HG02970 (cell line): ENCODE data around the gene TAF11L6.
"Not testable (repeated sequence)": the region's sequence is repeated elsewhere in the genome, so short reads cannot be mapped to it uniquely, and the experiment has no call there.

ENCODE experiments used
- ATAC-seq: cut with Tn5 transposase; IDR thresholded peaks from one replicate; pipeline ENCODE4 v1.9.1; 2021; ENCODE audit warnings: mild to moderate bottlenecking, moderate library complexity, moderate number of reproducible peaks; ENCODE audit not compliant: unreplicated experiment, low FRiP score

TAF11L6 gene

DNA sequence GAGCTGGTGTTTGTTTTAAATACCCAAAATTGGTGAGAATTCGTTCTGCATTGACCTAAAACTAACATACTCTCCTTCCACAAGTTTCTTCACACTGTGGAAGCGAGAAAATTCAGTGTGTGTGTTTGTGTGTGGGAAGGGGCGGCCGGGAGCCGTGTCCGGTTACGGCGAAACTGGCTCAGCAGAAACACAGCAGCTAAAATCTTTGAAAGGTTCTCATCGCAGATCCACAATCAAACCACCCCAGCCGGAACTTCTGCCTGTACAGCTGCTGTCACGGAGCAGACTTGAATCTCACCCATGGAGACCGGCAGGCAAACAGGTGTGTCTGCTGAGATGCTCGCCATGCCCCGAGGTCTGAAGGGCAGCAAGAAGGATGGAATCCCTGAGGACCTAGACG, at the start of gene TAF11L6:
Gene TAF11L6, plus strand, starts transcription at position 301 of the 400 bp plus-strand sequence.
- not testable (repeated sequence) for ATAC-seq

DNA sequence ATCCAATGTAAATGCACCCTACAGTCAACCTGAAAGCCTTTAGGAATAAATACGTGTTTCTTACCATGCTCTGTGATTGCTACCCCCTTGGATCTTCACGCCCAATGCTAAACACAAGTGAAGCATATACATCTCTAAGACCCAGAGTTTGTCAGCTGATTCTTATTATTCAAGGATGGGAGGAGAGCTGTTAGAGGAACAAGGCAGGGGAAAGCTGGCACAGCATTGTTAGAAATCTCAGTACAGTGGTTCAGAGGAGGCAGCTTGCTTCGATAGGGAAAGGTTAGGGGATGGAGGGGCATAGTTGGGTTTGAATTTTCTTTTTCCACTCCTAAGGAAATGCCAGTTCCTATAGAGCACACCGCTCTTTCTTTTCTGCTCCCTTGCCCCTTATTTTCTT, 47.1 kb upstream of the TAF11L6 start:
- no peak for ATAC-seq

DNA sequence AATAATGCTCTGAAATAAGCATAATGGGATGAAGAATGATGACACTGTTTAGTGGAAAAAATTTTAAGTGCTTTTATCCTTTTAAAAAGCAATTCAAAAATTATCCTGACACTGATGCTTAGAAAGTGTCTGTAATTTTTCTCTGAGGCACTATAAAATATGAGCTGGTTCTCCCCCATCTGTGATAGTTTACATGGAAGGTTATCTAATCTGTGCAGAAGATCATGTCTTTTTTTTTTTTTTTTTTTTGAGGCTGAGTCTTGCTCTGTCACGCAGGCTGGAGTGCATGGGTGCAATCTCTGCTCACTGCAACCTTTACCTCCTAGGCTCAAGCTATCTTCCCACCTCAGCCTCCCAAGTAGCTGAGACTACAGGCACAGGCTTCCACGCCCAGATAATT, 45.7 kb upstream of the TAF11L6 start:
- no peak for ATAC-seq

DNA sequence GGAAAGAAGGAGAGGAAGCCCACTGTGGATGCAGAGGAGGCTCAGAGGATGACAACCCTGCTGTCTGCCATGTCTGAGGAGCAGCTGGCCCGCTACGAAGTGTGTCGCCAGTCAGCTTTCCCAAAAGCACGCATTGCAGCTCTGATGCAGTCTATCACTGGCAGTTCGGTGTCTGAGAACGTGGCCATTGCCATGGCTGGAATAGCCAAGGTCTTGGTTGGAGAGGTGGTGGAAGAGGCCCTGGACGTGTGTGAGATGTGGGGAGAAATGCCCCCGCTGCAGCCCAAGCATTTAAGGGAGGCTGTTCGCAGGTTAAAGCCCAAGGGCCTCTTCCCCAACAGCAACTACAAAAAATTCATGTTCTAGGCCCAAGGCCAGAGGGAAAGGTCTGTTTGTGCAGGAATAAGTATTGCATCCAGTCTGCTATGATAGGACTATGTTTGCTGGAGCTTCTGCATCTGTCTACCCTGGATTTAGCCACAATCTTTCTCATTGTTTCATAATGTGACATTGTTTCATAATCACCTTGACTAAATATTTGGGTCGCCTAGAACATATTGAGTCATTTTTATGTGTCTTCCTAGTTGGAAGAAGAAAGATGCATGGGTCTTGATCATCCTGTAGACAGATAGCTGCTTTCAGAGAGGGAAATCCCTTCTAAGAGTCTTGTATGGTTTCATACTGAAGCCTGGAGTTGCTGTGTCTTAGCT, 41.9 kb upstream of the TAF11L6 start:
- ATAC-seq, result not testable (repeated sequence)

DNA sequence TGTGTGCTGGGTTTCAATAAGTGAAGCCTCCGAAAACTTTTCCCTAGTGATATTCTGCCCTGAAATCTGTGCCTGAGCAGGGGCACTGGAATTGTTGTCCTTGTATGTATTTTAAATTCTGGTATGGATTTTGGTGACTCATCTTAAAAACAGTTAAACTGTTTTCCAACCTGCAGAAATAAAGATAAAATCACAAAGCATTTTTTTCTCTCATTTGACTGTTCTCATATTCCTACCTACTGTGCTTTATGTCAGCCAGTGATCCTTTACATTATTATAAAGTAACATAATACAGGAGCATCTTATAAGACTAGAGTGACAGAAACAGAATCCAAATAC, 41.3 kb upstream of the TAF11L6 start:
- no peak for ATAC-seq

DNA sequence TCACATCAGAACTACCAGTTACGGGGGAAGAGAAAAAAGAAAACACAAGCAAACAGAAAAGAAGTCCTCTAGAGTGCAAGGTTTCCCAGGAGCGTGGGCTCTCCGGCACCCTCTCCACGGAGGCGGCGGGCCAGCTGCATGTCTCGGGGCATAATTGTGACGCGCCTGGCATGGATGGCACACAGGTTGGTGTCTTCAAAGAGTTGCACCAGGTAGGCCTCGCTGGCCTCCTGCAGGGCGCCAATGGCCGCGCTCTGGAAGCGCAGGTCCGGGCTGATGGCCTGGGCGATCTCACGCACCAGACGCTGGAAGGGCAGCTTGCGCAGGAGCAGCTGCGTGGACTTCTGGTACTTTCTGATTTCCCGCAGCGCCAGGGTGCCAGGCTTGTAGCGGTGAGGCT, 37.2 kb upstream of the TAF11L6 start:
- ATAC-seq, result not testable (repeated sequence)

DNA sequence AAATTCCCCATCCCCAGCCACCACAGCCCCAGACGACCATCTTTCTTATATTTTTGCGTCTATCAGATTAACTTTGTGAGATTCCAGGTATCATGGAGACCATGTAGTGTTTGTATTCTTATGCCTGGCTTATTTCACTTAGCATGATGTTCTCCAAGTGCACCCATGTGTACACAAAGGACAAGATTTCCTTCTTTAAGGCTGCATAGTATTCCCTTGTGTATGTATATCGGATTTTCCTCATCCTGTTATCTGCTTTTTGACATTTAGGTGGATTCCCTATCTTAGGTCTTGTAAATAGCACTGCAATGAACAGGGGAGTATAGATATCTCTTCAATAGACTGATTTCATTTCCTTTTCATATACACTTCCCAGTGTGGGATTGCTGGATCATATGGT, 35.7 kb upstream of the TAF11L6 start:
- ATAC-seq, result no peak

DNA sequence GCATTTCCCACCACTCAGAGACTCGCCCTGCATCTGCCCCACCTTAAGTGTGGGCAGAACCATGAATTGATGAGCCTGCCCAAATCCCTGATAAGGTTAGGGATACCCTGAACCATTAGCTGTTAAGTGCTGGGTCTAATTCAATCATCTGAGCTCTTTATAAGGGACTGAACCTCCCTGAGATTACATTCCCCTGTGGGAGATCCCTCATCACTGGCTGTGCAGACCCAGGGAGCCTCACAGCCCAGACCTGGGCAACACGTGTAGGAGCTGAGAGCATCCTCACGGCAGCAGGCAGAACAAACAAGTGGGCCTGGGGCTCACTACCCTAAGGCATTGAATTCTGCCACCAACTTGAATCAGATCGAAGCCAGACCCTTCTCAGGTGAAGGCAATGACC, 31.0 kb upstream of the TAF11L6 start:
- ATAC-seq, result no peak

DNA sequence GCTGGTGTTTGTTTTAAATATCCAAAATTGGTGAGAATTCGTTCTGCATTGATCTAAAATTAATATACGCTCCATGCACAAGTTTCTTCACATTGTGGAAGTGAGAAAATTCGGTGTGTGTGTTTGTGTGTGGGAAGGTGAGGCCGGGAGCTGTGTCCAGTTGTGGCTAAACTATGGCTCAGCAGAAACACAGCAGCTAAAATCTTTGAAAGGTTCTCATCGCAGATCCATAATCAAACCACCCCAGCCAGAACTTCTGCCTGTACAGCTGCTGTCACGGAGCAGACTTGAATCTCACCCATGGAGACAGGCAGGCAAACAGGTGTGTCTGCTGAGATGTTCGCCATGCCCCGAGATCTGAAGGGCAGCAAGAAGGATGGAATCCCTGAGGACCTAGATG, 30.5 kb upstream of the TAF11L6 start, which contains the start of gene TAF11L2:
Gene TAF11L2, plus strand, starts transcription at position 301 of the 400 bp plus-strand sequence.
- ATAC-seq, result not testable (repeated sequence)

DNA sequence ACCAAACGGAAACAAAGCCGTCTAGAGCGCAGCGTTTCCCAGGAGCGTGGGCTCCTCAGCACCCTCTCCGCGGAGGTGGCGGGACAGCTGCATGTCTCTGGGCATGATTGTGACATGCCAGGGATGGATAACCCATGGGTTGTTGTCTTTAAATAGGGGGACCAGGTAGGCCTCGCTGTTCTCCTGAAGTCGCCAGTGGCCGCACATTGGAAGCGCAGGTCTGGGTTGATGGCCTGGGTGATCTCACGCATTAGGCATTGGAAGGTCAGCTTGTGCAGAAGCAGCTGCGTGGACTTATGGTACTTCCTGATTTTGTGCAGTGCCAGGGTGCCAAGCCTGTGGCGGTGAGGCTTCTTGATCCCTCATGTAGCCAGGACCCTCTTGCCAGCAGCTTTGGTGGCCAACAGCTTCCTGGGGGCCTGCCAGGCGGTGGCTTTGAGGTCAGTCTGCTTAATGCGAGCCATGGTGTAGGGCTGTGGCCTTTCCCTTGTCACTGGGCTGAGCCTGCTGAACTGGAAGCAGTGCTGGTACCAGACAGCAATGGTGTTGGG, 16.6 kb upstream of the TAF11L6 start:
- ATAC-seq, result no peak

DNA sequence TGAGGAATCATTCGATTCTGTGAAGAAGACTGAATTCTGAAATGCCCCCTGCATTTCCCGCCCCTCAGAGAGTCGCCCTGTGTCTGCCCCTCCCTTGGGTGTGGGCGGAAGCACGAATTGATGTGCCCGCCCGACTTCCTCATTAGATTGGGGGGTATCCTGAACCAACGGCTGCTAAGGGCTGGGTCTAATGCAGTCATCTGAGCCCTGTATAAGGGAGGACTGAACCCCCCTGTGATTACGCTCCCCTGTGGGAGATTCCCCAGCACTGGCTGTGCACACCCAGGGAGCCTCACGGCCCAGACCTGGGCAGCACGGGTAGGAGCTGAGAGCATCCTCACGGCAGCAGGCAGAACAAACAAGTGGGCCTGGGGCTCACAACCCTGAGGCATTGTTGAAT, 10.9 kb upstream of the TAF11L6 start:
- ATAC-seq, result not testable (repeated sequence)

DNA sequence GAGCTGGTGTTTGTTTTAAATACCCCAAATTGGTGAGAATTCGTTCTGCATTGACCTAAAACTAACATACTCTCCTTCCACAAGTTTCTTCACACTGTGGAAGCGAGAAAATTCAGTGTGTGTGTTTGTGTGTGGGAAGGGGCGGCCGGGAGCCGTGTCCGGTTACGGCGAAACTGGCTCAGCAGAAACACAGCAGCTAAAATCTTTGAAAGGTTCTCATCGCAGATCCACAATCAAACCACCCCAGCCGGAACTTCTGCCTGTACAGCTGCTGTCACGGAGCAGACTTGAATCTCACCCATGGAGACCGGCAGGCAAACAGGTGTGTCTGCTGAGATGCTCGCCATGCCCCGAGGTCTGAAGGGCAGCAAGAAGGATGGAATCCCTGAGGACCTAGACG, 10.4 kb upstream of the TAF11L6 start, which contains the start of gene TAF11L3:
Gene TAF11L3, plus strand, starts transcription at position 301 of the 400 bp plus-strand sequence.
- not testable (repeated sequence) for ATAC-seq

DNA sequence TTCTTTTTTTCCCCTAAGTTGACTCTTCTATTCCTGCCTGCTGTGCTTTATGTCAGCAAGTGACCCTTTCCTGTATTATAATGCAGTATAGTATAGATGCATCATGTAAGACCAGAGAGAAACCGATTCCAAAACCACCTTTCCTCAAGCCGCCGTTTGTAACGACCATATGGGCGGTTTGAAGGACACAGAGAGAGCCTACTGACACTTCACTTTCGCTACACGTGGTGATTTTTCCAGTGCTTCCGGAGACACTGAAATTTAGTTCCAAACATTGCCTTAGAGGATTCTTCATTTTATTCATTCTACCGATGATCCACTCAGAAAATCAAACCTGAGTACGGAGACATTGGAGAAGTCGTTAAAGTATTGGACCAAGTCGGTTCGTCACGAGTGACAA, 9.0 kb upstream of the TAF11L6 start:
- not testable (repeated sequence) for ATAC-seq

DNA sequence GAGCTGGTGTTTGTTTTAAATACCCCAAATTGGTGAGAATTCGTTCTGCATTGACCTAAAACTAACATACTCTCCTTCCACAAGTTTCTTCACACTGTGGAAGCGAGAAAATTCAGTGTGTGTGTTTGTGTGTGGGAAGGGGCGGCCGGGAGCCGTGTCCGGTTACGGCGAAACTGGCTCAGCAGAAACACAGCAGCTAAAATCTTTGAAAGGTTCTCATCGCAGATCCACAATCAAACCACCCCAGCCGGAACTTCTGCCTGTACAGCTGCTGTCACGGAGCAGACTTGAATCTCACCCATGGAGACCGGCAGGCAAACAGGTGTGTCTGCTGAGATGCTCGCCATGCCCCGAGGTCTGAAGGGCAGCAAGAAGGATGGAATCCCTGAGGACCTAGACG, 7.0 kb upstream of the TAF11L6 start, which contains the start of gene TAF11L4:
Gene TAF11L4, plus strand, starts transcription at position 301 of the 400 bp plus-strand sequence.
- not testable (repeated sequence) for ATAC-seq

DNA sequence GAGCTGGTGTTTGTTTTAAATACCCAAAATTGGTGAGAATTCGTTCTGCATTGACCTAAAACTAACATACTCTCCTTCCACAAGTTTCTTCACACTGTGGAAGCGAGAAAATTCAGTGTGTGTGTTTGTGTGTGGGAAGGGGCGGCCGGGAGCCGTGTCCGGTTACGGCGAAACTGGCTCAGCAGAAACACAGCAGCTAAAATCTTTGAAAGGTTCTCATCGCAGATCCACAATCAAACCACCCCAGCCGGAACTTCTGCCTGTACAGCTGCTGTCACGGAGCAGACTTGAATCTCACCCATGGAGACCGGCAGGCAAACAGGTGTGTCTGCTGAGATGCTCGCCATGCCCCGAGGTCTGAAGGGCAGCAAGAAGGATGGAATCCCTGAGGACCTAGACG, 3.5 kb upstream of the TAF11L6 start, which contains the start of gene TAF11L5:
Gene TAF11L5, plus strand, starts transcription at position 301 of the 400 bp plus-strand sequence.
- ATAC-seq, result not testable (repeated sequence)

DNA sequence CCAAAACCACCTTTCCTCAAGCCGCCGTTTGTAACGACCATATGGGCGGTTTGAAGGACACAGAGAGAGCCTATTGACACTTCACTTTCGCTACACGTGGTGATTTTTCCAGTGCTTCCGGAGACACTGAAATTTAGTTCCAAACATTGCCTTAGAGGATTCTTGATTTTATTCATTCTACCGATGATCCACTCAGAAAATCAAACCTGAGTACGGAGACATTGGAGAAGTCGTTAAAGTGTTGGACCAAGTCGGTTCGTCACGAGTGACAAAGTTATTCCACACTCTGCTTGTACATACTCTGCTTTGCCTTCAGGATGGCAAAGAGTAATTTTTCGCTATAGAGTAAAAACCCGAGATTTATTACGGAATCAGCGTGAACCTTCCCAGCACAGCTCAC, 2.0 kb upstream of the TAF11L6 start:
- ATAC-seq, result not testable (repeated sequence)
